MG63 (cell line): ENCODE measurements around the gene RPAP2. TPM values are rescaled to one million over a fixed set of nuclear protein-coding genes. Genes with fewer than 3 reads are reported as not detected.

Experiments
- DNase-seq: peaks from one replicate; pipeline ENCODE4 v3.0.0-alpha.2; 2020
- H3K27me3 ChIP-seq: fragments of 250-450 bp; sonication (Bioruptor Pico); 2 replicates; pipeline ENCODE4 v1.5.1; 2020; ENCODE audit warnings: mild to moderate bottlenecking, moderate library complexity
- H3K36me3 ChIP-seq: fragments of 250-450 bp; sonication (Bioruptor Pico); 2 replicates; pipeline ENCODE4 v1.5.1; 2020; ENCODE audit warnings: mild to moderate bottlenecking, moderate library complexity
- H3K4me3 ChIP-seq: fragments of 250-450 bp; sonication (Bioruptor Pico); 2 replicates; pipeline ENCODE4 v1.5.1; 2020; ENCODE audit warnings: mild to moderate bottlenecking, moderate library complexity
- H3K9me3 ChIP-seq: fragments of 250-450 bp; sonication (Bioruptor Pico); 2 replicates; pipeline ENCODE4 v1.5.1; 2020; ENCODE audit warnings: mild to moderate bottlenecking, moderate library complexity
- total RNA-seq: library from RNA; depleted of rRNA; stranded (reverse); fragments of >200 nt; shearing (Covaris generic); gene quantifications from 2 replicates; pipeline ENCODE4 v1.2.3, GENCODE V29; 2014; ENCODE audit warnings: low replicate concordance

The RPAP2 gene
- total RNA-seq, 1 experiment from 2014 or later: 14.8 TPM

DNA sequence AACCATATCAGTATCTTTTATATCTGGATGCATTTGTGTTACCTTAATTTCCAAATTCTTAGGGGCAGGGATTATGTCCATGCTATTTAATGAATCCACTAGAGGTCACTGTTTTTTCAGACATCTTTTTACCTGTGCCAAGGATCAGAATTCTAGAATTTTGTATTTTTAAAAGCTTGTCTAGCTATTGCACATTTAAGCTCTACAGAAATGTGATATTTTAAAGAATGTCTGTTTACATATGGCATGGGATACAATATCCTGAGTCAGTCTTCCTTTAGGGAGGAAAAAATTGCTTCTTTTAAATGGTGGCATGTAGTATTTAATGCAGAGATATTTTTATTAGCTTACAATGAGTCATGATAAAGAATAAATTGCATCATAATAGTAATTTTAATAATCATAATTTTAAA, 11.3 kb downstream of the RPAP2 start:
- Histone ChIP-seq H3K4me3 (no peak overlapping the region), H3K36me3 (peaks cover 21% of the 10 kb centered on the region)
- no peak for DNase-seq

DNA sequence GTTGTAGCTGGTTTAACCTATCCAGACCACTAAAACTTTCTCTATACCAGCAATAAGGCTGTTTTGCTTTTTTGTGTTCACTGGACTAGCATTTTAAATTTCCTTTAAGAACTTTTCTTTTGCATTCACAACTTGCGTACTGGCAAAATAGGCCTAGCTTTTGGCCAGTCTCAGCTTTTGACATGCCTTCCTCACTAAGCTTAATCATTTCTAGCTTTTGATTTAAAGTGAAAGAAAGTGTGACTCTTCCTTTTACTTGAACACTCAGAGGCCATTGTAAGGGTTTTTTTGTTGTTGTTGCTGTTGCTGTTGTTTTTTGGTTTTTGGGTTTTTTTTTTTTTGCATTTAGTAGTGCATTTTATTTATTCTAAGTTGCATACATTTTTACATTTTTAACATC, 15.2 kb downstream of the RPAP2 start:
- DNase-seq: no peak

More for the DNA sequence above, 11.3 kb downstream of the RPAP2 start:
- no peaks in the 10 kb centered on the region for H3K9me3 ChIP-seq
- no peaks in the 10 kb centered on the region for H3K27me3 ChIP-seq

DNA sequence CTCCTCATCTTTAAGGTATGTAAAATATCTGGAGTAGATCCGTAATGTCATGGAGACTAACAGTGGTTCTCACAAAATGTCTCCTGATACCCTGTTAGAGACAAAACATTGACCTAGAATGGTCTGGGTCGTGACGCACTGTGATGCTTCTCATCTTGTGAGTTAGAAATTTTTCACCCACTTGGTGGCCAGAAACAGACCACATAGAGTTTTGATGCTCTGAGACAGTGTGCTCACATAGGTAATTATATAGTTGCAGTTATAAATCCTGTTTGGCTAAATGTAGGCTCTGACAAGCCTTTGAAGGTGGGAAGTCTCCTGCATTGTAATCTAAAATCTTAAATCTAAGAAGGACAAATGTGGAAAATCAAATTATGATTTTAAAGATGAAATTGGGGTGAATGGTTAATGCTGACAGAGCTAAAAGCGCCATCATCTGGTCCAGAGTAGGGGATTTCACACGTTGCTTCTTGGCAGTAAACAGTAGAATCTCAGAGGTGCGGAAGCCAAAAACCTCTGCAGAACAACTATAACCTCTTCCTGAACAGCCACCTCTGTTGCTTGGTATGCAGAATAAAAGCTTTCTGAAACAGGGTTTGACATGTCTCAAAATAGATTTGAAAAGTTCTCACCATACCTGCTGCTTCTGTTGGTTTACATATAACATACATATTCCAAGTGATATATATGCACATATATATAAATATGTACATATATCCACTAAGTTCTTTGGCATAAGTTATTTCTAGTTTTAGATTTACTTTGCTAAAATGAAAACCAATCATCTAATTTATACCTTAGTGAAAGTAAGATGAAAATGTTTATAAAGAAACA, 17.1 kb downstream of the RPAP2 start:
- no peaks in the 10 kb centered on the region for H3K9me3 ChIP-seq
- no peaks in the 10 kb centered on the region for H3K27me3 ChIP-seq
- no peak overlapping the region for H3K4me3 ChIP-seq
- no peak for DNase-seq
- H3K36me3 ChIP-seq: peaks cover 19% of the 10 kb centered on the region

More for the DNA sequence above, 15.2 kb downstream of the RPAP2 start:
- Histone ChIP-seq H3K9me3 (no peaks in the 10 kb centered on the region), H3K27me3 (no peaks in the 10 kb centered on the region), H3K4me3 (no peak overlapping the region), H3K36me3 (peaks cover 13% of the 10 kb centered on the region)

DNA sequence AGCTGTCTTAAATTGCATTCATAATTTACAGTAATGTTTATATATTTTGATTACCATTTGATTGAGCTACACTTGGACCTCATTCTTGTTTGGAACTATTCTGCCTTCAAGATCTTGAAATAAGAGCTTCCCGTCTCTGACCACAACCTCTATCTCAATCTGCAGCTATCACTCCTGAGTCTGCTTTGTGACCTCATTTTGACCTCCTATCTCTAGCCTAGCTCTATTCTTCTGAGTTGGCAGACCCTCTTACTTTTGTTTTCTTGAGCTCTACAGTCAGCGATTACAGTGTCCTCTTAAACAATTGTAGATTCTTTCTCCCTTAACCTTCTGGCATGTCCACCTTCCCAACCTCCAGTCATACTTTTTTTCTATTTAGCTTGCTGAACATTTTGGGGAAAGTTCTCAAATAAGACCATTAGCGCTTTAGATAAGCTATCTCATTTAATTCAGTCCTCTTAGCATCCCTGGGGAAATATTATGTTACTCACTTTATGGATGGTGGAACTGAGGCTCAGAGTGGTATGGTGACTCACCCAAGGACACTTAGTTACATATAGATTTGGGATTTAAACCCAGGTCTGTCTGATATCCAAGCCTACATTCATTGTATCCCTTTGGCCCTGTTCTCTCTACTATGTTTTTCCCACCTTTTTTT, 19.1 kb downstream of the RPAP2 start:
- H3K9me3 ChIP-seq: no peaks in the 10 kb centered on the region
- DNase-seq: no peak
- H3K36me3 ChIP-seq: peaks cover 22% of the 10 kb centered on the region
- no peak overlapping the region for H3K4me3 ChIP-seq
- no peaks in the 10 kb centered on the region for H3K27me3 ChIP-seq

DNA sequence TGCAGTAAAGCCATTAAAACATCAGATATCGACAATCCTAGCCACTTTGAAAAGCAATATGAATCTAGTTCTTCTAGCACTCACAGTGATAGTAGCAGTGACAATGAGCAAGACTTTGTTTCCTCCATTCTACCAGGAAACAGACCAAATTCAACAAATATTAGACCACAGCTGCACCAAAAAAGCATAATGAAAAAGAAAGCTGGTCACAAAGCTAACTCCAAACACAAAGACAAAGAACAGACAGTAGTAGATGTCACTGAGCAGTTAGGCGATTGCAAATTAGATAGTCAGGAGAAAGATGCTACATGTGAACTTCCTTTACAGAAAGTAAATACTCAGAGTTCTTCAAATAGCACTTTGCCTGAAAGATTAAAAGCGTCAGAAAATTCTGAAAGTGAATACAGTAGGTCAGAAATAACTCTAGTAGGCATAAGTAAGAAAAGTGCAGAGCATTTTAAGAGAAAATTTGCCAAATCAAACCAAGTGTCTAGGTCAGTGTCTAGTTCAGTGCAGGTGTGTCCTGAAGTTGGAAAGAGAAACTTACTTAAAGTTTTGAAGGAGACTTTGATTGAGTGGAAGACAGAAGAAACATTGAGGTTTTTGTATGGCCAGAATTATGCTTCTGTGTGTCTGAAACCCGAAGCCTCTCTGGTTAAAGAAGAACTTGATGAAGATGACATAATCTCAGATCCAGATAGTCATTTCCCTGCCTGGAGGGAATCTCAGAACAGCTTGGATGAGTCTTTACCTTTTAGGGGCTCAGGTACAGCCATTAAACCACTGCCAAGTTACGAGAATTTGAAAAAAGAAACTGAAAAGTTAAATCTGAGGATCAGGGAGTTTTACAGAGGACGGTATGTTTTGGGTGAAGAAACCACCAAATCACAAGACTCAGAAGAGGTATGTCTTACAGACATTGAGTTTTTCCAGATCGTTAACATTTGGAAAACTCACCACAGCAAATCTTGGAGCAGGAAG, 24.9 kb downstream of the RPAP2 start:
- peaks cover 72% of the 10 kb centered on the region for H3K36me3 ChIP-seq
- no peaks in the 10 kb centered on the region for H3K27me3 ChIP-seq
- DNase-seq: no peak
- H3K9me3 ChIP-seq: peaks cover 19% of the 10 kb centered on the region
- no peak overlapping the region for H3K4me3 ChIP-seq

DNA sequence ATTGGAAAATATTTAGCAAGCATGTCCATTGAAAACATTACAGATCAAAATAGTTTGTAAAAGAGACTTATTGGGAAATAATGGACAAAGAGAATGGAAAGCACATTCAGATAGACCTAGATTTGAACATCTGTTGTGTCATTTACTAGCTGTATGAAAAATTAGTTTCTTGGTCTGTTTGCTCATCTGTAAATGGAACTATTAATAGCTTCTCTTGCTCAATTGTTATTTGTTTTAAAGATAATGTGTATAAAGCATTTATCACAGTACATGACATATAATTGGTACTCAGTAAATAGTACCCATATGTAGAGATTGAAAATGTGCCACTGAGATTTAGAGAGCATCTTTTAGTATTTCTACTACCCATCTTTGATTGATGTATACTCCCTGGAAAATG, 25.9 kb downstream of the RPAP2 start:
- DNase-seq: no peak
- Histone ChIP-seq H3K9me3 (peaks cover 21% of the 10 kb centered on the region), H3K27me3 (no peaks in the 10 kb centered on the region), H3K4me3 (no peak overlapping the region), H3K36me3 (peaks cover 82% of the 10 kb centered on the region)

DNA sequence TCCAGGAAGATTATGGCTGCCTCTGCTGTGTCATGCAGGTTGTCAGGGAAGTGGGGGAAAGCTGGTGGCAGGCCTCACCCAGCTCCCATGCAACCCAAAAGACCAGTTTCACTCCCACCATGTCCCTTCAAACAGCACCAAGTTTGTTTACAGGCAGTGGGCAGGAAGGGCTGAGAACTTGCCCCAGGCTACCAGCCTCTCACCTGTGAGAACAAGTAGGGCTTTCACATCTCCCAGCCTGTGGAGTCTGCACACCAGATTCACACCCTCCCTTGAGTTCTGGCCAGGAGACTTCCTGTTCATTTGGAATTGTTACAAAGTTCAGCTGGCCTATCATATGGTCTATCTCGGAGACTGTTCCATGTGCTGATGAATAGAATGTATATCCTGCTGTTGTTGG, 27.8 kb downstream of the RPAP2 start:
- peaks cover 76% of the 10 kb centered on the region for H3K36me3 ChIP-seq
- no peak for DNase-seq
- peaks cover 21% of the 10 kb centered on the region for H3K9me3 ChIP-seq
- no peaks in the 10 kb centered on the region for H3K27me3 ChIP-seq
- no peak overlapping the region for H3K4me3 ChIP-seq

DNA sequence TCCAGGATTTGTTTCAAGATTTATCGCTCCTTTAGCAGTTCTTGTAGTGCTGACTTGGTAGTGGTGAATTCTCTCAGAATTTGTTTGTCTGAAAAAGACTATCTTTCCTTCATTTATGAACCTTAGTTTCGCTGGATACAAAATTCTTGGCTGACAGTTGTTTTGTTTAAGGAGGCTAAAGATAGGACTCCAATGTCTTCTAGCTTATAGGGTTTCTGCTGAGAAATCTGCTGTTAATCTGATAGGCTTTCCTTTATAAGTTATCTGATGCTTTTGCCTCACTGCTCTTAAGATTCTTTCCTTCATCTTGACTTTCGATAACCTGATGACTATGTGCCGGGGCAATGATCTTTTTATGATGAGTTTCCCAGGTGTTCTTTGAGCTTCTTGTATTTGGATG, 28.9 kb downstream of the RPAP2 start:
- peaks cover 69% of the 10 kb centered on the region for H3K36me3 ChIP-seq
- peaks cover 21% of the 10 kb centered on the region for H3K9me3 ChIP-seq
- H3K27me3 ChIP-seq: no peaks in the 10 kb centered on the region
- no peak for DNase-seq
- H3K4me3 ChIP-seq: no peak overlapping the region

DNA sequence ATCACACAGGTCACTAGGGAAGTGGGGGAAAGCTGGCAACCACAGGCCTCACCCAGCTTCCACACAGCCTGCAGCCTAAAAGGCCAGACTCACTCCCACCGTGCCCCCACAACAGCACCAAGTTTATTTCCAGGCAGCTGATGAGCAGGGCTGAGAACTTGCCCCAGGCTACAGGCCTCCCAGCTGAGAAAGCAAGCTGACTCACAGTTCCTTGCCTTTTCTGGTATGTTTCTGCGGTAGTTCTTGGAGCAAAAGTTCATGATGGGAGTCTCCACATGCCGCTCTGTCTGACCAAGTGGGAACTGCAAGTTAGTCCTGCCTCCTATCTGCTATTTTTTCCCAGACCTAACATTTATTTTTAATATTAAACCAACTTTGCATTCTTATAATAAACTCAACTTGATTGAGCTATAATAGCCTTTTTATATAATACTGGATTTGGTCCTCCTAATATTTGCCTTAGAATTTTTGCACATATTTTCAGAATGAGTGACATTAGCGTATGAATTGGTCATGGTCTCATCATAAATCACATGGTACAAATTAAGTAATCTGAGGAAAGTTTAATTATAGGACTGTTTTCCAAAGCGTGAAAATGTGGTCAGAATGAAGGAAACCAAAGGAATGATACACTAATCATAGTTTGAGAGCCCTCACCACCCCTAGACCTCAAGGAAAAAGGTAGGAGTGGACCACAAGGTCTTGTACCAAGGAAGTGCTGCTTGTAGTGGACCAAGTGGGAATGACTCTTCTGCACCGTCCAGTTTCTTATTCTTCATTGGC, 30.7 kb downstream of the RPAP2 start:
- Histone ChIP-seq H3K36me3 (peaks cover 60% of the 10 kb centered on the region), H3K9me3 (peaks cover 21% of the 10 kb centered on the region), H3K27me3 (no peaks in the 10 kb centered on the region), H3K4me3 (no peak overlapping the region)
- no peak for DNase-seq

DNA sequence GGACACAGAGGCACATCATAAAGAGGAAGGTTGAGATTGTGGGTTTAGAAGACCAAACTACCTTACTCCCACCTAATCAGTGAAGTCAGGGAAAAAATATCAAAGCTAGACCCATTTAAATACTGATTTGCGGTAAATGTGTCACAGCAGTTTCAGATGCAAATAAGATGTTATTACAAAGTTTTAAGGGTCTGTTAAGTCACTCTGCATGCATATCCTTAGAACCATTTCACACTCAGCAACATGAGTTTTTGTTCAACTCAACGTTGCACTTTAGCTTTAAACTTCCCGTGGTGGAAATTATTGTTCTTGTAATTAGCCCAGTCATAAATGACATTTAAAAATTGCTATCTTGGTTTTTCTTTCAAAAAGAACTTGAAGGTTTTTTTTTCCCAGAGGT, 34.8 kb downstream of the RPAP2 start:
- peaks cover 2% of the 10 kb centered on the region for H3K9me3 ChIP-seq
- no peak for DNase-seq
- peaks cover 29% of the 10 kb centered on the region for H3K36me3 ChIP-seq
- no peaks in the 10 kb centered on the region for H3K27me3 ChIP-seq
- H3K4me3 ChIP-seq: no peak overlapping the region

DNA sequence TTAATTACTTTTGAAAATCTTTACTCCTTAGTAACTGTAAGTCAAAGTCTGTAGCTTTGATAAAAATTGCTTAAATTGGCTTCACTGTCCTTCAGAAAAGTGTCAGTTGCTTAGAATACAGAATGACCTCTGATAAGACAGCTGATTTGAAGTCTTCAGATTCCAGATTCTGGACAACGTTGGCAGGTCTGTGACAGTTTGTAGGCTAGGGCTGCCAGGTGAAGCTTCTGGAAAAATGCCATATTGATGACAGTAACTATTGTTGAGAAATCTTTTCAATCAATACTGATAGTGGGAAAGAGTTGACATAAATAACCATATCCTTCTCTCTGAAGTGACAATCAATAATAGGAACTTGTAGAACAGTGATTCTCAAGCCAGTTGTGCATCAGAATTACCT, 41.3 kb downstream of the RPAP2 start:
- Histone ChIP-seq H3K4me3 (no peak overlapping the region), H3K9me3 (no peaks in the 10 kb centered on the region), H3K36me3 (peaks cover 11% of the 10 kb centered on the region), H3K27me3 (no peaks in the 10 kb centered on the region)
- no peak for DNase-seq

DNA sequence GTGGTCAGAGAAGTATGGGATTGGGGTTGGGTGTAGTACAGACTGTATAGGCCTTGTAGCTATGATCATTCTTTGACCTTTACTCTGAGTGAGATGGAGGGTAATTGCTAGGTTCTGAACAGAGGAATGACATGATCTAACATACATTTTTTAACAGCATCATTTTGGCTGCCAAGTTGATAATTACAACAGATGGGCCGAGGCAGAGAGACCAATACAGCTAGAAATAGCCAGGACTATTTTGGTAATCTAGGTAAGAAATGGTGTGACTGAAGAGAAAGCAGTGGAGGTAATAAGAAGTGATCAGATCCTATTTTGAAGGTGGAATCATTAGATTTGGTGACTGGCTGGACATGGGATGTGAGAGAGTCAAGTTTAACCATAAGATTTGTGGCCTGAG, 43.5 kb downstream of the RPAP2 start:
- no peak for DNase-seq
- Histone ChIP-seq H3K4me3 (no peak overlapping the region), H3K36me3 (peaks cover 11% of the 10 kb centered on the region), H3K9me3 (no peaks in the 10 kb centered on the region), H3K27me3 (no peaks in the 10 kb centered on the region)

DNA sequence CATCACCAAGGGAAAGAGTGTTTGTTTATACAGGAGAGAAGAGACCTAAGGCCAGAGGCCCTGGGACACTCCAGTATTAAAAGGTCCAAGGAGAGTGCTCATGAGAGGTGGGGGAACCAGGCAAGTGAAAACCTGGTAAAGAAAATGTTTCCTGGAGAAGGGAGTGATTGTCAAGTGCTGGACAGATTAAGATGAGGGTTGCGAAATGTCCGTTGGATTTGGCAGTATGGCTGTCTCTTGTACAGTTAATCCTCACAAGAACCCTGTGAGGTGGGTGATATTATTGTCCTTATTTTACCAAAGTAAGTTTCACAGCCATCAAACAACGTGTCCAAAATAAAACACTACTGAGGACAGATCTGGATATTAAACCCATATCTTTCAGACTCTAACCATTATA, 44.2 kb downstream of the RPAP2 start:
- peaks cover 9% of the 10 kb centered on the region for H3K36me3 ChIP-seq
- DNase-seq: no peak
- H3K27me3 ChIP-seq: no peaks in the 10 kb centered on the region
- no peak overlapping the region for H3K4me3 ChIP-seq
- H3K9me3 ChIP-seq: no peaks in the 10 kb centered on the region

DNA sequence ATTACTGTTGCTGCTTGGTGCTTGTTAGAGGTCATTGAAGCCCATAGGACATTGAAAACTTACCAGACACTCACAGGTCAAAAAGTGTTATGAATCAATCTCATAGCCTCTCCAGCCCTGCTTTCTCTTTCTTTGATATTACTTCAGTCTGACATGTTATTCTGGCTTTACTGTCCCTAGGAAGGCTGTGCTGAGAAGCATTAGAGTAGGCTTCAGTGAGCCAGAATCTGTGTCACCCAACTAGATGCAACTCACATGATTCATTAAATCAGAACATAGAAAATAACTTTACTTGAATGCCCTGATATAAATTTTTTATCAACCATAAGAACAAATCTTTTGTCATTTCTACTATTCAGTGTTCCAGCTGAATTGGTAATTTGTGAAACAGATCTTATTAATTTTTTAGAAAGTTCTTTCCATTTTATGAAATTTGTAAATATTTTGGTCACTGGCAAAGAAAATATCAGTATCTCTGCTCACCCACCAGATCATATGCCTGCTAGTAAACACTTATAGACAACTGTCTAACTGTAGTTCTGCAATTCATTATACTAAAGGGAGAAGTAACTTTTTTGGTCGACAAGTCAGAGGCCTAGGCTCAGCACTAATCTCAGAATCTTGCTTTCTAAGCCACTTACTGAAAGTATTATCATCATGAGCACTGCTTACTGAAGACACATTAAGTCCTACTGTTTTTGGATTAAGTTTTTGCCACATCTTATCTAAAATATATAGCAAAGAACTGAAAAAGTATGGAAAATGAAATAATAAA, 48.2 kb downstream of the RPAP2 start:
- DNase-seq: no peak
- Histone ChIP-seq H3K9me3 (no peaks in the 10 kb centered on the region), H3K27me3 (no peaks in the 10 kb centered on the region), H3K4me3 (no peak overlapping the region), H3K36me3 (peaks cover 12% of the 10 kb centered on the region)

DNA sequence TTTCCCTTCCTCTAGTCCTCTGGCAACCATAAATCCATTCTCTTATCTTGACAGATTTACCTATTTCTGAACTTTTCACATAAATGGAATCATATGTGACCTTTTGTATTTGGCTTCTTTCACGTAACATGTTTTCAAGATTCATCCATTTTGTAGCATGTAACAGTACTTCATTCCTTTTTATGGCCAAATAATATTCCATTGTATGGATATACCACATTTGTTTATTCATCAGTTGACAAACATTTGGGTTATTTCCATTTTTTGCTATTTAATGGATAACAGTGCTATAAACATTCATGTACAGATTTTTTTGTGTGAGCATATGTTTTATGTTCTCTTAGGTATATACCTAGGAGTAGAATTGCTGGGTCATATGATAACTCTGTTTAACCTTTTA, 54.0 kb downstream of the RPAP2 start:
- Histone ChIP-seq H3K4me3 (no peak overlapping the region), H3K36me3 (peaks cover 18% of the 10 kb centered on the region), H3K27me3 (no peaks in the 10 kb centered on the region), H3K9me3 (no peaks in the 10 kb centered on the region)
- DNase-seq: no peak

DNA sequence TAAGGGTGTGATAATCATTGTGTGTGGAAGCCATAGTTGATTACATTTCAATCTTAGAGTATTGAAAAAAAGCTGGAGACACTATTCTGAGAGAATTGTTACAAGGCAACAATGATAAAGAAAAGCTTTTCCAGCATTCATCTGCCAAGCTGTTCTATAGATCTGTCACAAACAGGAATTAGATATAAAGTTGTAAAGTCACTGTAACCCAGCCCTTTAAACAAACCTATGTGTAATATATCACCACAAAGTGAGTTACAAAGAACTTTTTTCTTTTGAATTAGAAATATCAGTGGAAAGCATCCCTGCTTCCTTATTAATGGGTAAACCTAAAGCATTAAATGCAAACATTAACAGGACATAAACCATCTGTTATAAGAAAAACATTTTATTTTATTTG, 55.4 kb downstream of the RPAP2 start:
- no peaks in the 10 kb centered on the region for H3K9me3 ChIP-seq
- DNase-seq: no peak
- H3K36me3 ChIP-seq: peaks cover 29% of the 10 kb centered on the region
- no peak overlapping the region for H3K4me3 ChIP-seq
- H3K27me3 ChIP-seq: no peaks in the 10 kb centered on the region
